T1000 (cell line): ENCODE measurements around the gene NUDT7.

Experiments used
- DNase-seq: peaks from one replicate; lab custom pipeline; 2025; ENCODE audit warnings: mixed read lengths; lab: John Stamatoyannopoulos, UW

Gene NUDT7

DNA sequence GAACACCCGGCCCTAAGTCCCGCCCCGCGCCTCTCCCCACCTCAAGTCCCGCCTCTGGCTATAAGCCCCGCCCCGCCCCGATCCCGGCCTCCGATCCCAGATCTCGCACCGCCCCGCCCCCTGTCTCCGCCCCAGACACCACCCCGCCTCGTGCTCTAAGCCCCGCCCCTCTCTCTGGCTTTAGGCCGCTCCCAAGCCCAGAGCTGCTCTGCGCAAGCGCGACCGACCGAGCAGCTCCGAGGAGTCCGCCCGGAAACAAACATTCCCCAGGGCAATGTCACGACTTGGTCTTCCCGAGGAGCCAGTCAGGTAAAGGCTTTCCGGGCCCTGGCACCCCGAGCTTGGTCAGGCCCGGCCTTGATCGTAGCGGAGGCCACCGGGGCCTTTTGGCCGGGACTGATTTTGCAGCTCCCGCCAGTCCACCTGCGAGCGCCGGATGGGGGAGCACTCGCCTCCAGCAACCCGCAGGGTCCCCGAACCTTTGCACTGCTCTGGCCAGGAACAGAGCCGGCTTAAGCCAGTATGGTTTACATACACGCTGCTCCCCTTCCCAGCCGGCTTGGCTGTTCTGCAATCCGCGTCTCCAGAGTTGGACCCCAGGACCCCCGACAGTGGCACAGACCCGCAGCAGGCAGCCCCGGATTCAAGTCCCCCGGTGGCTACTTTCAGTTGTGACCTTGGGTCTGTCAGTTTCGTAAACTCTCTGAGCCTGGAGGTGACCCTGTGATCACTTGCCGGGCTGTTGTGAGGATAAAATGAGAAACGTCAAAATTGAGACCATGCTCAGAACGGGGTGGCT lies at the start of gene NUDT7:
Gene NUDT7, plus strand, starts transcription at position 206 of the 799 bp plus-strand sequence. Its CDS starts 69 bp downstream, at position 275.
- DNase-seq: peak; percentile 93

- no peak for DNase-seq
Observed at GRCh38 chr16:77674888-77675287, 47.4 kb upstream of the NUDT7 start.

- peak; percentile 27 for DNase-seq
Observed at GRCh38 chr16:77675464-77676324, 46.6 kb upstream of the NUDT7 start.

DNA sequence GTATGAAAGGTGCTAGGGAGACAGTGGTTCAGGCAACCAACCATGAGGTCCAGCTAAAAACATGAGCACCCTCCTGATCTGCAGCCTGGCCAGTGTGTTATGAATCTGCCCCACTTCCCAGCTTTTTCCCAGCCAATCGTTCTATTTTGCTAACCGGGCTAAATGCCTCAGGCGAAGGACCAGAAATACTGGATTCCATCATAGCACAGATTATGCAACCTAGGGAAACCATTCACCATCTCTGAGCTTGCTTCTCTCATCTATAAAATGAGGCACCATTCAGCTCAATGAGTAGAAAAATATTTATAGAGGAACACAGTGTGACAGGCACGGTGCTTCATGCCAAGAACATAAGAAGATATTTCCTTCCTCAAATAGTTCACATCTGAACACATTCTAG lies 45.2 kb upstream of the NUDT7 start:
- DNase-seq: no peak

DNA sequence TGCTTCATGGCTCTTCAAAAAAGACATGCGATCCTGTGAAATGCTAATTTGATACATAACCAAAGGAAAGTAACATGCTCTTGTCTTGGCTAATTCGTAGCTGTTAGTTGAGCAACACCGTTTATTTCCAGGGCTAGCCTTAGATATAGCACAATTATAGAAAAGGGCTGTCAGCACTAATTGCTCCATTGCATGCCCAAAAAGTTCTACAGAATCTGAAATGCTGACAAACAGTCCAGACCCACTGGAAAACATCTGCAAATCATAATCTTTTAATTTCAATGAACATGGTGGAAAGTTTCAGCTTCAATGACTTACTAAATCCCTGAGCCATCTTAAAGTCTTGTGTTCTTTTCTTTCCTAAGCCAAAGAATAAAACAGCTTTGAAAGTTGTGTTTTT lies 42.9 kb upstream of the NUDT7 start:
- DNase-seq: no peak

DNA sequence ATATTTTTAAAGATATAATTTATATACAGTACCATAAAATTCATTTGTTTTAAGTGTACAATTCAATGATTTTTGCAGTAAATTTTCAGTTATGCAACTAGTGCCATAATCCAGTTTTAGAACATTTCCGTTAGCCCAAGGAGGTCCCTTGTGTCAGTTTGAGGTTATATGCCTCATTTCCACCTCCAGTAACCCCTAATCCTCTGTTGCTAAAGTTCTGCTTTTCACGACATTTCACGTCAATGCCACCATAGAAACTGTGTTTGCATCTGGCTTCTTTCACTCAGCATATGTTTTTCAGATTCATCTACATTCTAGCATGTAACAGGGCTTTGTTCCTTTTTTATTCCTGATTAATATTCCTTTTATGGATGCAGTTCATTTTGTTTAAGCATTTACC lies 42.4 kb upstream of the NUDT7 start:
- no peak for DNase-seq

GRCh38 chr16:77680496-77680895 lies 41.8 kb upstream of the NUDT7 start:
- DNase-seq: no peak

DNA sequence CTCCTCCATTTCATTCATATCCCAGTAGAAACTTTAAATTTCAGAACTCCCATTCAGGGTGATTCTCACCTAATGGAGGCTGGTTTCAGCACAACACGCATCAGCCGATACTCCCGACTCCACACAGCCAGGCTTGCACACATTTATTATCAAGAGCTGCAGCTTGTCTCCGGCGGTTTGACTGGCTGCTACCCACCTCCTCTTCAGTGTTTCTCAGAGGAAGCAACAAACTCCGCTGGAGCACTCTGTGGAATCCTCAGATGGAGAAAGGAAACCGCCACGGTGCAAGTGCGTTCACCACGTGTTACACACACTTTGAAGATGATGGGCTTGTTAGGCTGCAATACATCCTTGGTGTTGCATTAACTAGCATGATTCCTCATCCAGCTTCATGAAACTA lies 39.7 kb upstream of the NUDT7 start:
- no peak for DNase-seq

- no peak for DNase-seq
Observed at GRCh38 chr16:77683397-77684180, 38.7 kb upstream of the NUDT7 start.

GRCh38 chr16:77684181-77684526 lies 38.2 kb upstream of the NUDT7 start:
- no peak for DNase-seq

- no peak for DNase-seq
Observed at GRCh38 chr16:77686385-77686784, 35.9 kb upstream of the NUDT7 start.

DNA sequence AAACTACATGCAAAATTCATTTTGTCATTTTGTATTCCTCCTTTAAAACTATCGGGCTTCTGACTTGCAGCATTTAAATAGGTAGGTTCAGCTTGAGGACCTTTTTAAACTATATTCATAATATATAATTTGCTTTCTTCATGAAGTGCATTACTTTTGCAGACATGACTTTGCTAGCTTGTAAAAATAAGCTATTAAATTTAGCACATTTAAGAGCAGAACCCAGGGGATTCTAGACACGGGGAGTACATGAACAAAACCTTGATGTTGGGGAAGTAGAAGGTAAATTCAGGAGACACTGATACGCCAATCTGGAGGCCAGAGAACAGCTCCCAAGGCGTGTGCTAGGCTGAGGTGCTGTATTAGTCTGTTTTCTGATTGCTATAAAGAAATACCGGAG lies 32.3 kb upstream of the NUDT7 start:
- DNase-seq: no peak

GRCh38 chr16:77690416-77690815 lies 31.9 kb upstream of the NUDT7 start:
- no peak for DNase-seq

DNA sequence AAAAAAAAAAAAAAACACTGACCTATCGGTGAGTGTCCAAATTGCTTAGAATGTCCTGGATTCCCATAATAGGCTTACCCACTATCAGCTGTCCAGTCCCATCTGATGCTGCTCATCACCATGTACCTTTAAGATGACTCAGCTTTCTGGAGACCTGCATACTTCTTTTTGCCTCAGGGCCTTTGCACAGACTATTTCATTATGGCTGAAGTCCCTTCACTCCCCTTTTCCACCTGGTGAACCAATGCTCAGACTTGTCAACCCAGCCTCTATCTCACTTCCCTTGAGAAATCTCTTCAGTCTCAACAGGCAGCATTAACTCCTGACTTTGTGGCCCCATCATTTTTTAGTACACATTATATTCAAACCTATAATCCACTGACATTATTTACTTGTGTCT lies 29.7 kb upstream of the NUDT7 start:
- no peak for DNase-seq

- no peak for DNase-seq
Observed at GRCh38 chr16:77696149-77696548, 26.2 kb upstream of the NUDT7 start.

GRCh38 chr16:77700846-77701245 lies 21.5 kb upstream of the NUDT7 start:
- DNase-seq: no peak

- DNase-seq: no peak
Observed at GRCh38 chr16:77705351-77705750, 17.0 kb upstream of the NUDT7 start.

DNA sequence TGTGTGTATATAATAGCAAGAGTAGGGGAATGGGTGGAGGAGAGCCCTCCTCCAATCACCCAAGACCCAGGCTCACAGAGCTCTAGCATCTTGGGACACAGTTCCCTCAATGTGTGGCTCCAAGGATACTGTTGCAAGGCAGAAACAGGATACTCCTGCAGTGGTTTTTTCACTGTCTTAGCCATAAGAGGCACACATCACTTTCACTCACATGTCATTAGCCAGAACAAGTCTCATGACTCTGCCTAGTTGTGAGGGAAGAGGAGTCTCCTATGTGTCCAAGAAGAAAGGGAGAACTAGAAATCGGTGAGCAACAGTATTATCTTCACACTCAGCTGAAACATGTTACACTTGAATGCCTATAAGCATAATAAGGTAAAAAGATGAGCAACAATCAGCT lies 11.1 kb upstream of the NUDT7 start:
- DNase-seq: no peak

DNA sequence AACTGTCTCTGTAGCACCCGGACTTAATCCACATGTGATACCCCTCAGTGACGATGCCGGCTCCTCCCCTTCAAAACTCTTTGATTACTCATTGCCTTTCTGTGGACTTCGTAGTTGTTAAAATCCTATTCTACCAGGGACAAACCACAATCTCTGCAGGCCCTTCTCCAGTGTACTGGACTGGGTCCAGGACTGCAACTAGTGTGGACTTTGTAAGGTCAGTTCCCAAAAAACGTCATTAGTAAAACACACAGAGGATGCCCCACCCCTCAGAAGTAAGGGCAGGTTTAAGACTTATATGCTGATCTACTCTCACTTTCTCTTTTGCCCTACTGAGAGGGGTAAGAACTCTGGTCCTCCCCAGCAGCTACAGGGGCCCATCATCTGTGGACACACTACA lies 10.5 kb upstream of the NUDT7 start:
- no peak for DNase-seq

DNA sequence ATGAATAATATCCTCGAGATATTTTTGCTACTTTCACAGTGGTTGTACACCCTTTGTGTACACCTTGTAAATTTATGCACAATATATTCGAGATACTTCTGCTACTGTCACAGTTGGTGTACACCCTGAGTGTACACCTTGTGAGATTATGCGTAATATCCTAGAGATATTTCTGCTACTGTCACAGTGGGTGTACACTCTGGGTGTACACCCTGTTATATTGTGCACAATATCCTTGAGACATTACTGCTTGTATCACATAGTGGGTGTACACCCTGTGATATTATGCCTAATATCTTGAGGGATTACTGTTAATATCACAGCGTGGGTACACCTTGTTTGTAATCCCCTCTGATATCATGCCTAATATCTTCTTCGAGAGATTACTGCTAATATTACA lies 7.2 kb upstream of the NUDT7 start:
- DNase-seq: no peak

DNA sequence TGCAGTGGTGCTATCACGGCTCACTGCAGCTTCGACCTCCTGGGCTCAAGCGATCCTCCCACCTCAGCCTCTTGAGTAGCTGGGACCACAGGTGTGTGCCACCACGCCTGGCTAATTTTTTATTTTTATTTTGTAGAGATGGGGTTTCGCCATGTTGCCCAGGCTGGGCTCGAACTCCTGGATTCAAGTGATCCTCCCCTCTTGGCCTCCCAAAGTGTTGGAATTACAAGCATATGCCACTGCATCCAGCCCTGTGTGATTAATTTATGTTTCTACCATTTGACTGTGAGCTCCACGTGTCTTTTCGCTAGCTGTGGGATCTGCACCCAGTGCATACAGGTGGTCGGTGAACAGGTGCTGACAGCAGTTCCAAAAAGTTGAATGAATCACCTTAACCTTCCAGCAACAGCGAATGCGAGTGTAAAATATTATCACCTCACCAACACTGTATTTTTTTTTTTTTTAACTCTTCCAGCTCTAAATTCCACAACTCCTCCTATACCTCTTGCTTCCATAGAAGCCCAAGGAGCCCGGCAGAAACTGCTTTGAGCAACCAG lies 484 bp upstream of the NUDT7 start:
- DNase-seq: no peak

DNA sequence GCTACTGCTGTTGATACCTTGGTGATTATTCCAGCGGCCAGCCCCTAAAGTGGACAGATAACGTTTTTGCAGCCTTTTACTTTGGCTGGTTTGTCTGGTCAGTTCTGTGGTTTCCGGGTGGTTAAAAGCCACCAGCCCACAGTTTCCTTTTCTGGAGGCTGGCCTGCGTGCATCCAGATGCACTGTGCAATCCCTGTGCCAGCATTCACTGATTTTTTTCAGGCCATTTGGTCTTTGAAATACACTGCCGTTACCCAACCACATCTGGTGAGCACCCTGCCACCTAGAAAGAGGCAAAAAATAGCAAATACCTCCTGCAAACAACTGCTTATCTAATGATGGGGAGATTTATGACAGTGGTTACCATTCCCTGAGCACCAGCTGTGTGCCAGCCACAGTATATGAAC lies 797 bp downstream of the NUDT7 start:
- DNase-seq: peak; percentile 14
